Head of caudate nucleus (tissue), 42 donors: ENCODE measurements around the gene TNFSF8.

Source experiments
- DNase-seq, 42 donors: peaks; one replicate each; pipeline versions ENCODE4 v3.0.0 to v3.0.0-alpha.2; 2020 to 2021; ENCODE audit warnings: mixed read lengths in 7 of 42
- intact Hi-C: fragments of 100-400 bp; cut with DNase I; formaldehyde crosslinking; loops from one replicate; pipeline ENCODE4 v1.15.0; 2022

Gene TNFSF8

DNA sequence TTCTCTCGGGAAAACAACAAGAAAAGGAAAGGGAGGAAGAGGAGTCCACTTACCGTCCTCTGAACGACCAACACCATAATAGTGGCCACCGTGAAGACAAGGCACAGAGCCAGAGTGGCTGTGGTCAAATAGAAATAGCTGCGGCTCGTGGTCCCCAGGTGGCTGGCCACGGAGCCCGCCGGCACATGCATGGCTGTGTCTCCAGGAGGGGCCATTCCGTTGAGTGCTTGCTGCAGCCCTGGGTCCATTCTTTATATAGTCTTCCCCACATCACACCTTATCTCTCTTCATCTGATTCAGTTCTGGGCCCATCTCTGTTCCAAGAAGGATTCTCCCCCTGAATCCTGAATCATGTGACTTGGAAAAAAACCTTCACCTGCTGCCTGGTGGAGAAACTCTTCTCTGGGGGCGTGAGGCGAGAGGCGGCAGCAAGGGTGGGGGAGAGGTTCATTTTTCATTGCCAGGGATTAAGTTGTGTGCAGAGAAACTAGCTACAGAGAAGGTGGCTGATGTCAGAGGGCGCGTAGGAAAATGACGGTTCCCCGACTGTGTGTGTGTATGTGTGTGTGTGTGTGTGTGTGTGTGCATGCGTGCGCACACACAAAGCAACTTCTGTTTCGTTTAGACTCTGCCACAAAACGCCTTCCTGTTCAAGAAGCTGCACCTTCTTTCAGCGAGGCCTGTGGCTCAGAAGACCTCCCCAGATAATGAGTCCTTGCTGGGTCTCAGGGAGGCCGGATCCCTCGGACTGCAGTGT, at the start of gene TNFSF8:
TSS of gene TNFSF8 (minus strand) at position 536 of the 757 bp plus-strand sequence. CDS start at position 248, 288 bp downstream.
- intact Hi-C loops = no loop called here
- DNase-seq = peak in 38 of 42 donors; percentile 5 to 72 (median 34)

DNA sequence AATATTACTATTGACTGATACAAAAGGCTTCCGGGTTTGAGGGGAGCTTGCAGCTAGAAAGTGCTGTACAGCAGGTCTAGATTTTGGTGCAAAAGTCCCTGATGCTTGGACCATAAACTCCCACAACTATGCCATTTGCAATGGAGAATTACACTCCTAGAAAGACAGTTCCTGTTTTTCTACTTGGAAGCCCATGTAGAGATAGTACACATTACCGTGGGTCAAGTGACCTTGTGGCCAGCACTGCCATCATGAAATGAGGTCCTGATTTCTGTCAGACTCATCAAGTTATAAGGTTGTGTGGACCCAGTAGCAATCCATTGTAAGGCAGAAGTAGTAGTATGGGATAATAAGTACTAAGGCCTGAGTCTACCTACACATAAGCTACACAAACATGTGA, 42.8 kb upstream of the TNFSF8 start:
- intact Hi-C loops = no loop called here
- no peak for DNase-seq

GRCh38 chr9:114972510-114973136, 42.2 kb upstream of the TNFSF8 start:
- intact Hi-C loops = no loop called here
- DNase-seq = no peak

- intact Hi-C loops = no loop called here
- DNase-seq = no peak
Observed at GRCh38 chr9:114969269-114969668, 38.9 kb upstream of the TNFSF8 start.

DNA sequence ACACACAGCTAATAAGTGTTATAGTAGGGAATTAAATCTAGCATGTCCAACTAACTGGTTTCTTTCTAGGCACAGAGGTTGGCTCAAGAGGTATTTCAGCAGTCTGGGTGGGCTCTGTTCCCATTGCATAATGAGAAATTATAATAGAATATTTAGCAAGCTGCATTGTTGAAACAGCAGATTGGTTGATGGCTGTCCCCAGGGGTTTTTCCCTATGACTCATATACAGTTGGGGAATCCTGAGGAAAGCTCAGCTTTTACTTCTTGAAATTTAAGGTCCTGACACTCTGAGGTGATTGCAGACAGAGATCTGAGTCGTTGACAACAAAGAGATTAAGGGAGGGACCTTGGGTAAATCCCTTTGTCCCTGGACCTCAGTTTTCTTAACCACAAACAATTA, 38.3 kb upstream of the TNFSF8 start:
- DNase-seq = no peak
- intact Hi-C loops = no loop called here

GRCh38 chr9:114965564-114965963, 35.2 kb upstream of the TNFSF8 start:
- intact Hi-C loops = no loop called here
- DNase-seq = no peak

GRCh38 chr9:114962809-114963208, 32.4 kb upstream of the TNFSF8 start:
- no peak for DNase-seq
- intact Hi-C loops = no loop called here

- intact Hi-C loops = no loop called here
Observed at GRCh38 chr9:114960276-114960675, 29.9 kb upstream of the TNFSF8 start.

DNA sequence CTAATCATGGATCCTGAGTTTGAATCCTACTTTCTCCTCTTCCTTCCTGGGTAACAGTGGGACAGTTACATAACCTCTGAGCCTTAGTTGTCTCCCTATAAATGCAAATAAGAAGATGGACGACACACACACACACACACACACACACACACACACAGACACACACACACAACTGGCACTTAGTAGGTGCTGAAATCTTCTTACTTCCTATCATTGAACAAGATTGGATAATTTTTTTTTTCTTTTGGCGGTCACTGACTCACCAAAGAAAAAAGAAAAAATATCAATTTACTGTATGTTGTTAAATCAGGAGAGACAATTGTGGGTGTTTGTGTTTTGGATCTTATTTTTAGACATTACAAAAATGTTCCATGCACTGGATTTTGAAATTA, 28.4 kb upstream of the TNFSF8 start:
- intact Hi-C loops = no loop called here
- DNase-seq = no peak

More at GRCh38 chr9:114960276-114960675, 29.9 kb upstream of the TNFSF8 start:
- no peak for DNase-seq

GRCh38 chr9:114958021-114958843, 27.8 kb upstream of the TNFSF8 start:
- DNase-seq = peak in 37 of 42 donors; percentile 2 to 58 (median 25)
- intact Hi-C loops = no loop called here

DNA sequence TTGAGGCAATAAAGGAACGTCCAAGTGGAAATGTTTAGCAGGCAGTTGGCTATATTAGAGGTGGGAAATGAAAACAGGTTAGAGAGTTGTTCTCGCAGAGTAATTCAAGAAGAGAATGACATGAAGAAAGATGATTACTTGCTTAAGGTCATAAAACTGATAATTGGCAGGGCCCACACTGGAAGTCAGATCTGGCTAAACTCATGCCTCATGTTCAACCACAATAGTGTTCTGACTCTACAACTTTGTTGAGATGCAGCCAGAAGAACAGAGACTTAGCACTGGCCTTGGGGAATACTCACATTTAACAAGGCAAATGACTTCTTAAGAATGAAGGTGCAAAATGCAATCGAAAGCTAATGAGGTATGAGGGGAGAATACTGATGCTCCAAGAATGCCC, 27.2 kb upstream of the TNFSF8 start:
- DNase-seq = no peak
- intact Hi-C loops = no loop called here

GRCh38 chr9:114954956-114955582, 24.7 kb upstream of the TNFSF8 start:
- DNase-seq = peak in 6 of 42 donors; percentile 4 to 39 (median 16)
- intact Hi-C loops = no loop called here

DNA sequence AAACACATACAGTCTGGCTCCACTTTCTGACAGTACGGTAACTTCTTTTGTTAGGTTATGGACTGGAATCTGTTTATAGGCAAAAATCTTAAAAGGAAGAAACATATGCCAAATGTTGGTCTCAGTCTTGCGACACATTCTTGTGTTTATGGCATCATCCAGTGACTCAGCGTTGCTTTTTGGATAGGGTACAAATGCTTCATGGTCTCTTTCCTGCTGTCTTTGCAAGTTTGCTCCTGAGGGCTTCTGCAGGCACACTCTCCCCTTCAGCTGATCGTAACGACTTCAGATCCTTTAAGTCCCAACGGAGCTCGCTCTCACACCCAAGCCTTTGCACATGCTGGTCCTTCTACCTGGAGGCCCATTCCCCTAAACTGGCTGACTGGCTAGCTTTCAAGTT, 23.6 kb upstream of the TNFSF8 start:
- DNase-seq = peak in 13 of 42 donors; percentile 6 to 51 (median 18)
- intact Hi-C loops = no loop called here

GRCh38 chr9:114953046-114953445, 22.7 kb upstream of the TNFSF8 start:
- intact Hi-C loops = no loop called here
- no peak for DNase-seq

DNA sequence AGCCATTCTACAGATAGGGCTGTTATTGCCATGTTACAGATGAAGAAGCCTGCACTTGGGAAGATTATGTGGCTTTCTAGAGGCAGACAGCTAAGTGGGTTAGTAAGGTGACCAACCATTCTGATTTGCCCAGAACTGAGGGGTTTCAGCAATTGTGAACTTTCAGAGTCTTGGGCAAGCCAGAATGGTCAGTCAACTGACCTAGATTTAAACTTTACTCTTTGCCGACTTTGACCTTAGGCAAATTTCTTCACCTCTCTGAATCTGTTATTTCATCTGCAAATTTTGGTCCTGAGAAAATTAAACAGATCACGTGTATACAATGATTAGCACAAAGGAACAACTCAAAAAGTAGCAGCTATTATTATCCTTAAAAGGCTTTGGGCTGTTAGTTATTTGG, 20.4 kb upstream of the TNFSF8 start:
- no peak for DNase-seq
- intact Hi-C loops = no loop called here

DNA sequence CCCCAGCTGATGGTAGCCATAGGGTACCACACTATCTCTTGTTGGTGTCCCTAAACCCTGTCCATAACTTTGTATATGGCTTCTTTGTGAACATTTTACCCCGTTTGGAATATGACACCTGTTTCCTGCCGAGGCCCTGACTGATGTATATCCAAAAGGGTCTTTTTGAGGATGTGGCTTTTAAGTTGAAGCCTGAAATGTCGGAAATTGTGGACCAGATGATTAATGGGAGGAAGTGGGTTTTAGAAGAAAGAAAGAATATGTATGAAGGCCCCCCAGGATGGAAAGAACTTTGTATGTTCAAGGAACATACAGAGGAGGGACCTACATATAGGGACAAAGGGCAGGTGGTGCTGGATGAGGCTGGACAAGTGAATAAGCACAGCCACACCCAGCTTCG, 16.7 kb upstream of the TNFSF8 start:
- intact Hi-C loops = no loop called here
- DNase-seq = no peak

DNA sequence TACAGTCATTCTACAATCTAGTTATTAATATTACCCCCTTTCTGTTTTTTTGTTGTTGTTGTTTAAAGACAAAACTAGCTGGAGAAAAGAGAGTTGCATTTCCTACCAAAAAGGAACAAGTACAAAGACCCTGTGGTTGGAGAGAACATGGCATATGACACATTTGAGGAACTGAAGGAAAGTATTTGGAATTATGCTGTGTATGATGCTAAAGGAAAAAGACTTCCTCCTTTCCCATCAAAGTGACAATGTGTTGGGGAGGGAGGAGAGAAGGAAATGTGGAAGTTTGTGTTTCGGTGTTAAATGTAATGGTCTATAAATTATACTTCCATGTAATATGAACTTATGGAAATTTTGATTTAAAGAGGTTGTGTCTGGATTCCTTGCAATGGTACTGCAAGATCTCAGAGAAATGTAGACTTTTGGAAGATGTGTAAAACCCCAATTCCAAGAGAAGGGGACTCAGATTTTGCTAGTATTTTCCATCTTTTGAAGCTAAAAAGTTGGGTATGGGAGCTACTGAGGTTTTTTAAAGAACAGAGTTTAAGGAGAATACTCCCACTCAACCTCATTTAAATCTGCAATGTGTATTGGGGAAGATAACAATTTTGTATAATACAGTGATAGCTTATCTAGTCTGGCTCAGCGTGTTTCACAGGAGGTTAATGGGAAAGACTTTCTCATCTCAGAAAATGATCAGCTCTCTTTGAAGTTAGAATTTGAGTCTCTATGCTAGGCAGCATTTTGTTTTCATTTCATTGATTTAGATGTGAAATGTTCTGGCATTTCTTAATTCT, 15.4 kb upstream of the TNFSF8 start:
- intact Hi-C loops = no loop called here
- DNase-seq = no peak

DNA sequence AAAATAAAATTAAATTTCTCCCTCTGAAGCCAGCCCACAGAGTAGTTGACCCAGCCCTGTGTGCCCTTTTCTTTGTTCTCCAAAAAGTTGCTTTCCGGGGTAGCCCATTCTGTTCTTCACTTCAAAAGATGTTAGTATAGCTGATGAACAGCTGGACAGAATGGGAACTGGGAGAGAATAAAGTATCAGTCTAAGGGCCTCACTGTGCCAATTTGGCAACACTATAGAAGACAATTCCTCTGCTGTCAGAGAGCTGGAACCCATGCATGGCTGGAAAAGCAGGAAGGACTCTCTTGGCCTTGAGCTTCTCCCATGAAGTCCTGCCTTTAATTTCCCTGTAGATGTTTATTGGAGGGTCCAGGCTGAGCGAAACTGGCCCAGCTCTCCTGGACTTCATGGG, 11.0 kb upstream of the TNFSF8 start:
- no peak for DNase-seq
- intact Hi-C loops = no loop called here
